H9 (cell line): ENCODE data around the gene ABCG1. TPM values are rescaled to one million over a fixed set of nuclear protein-coding genes. Genes with fewer than 3 reads are reported as not detected.

Source experiments
- DNase-seq: peaks from one replicate; pipeline ENCODE4 v3.0.0-alpha.2; 2017
- H2AFZ ChIP-seq: one replicate; pipeline ENCODE4 v1.6.1; 2013; ENCODE audit warnings: mild to moderate bottlenecking, low read length, control low read depth, moderate library complexity
- H2AK5ac ChIP-seq: 2 replicates; pipeline ENCODE4 v1.6.1; 2013; ENCODE audit warnings: low read length, control low read depth, mixed read lengths; ENCODE audit not compliant: insufficient read length
- H2BK120ac ChIP-seq: one replicate; pipeline ENCODE4 v1.6.1; 2013; ENCODE audit warnings: low read depth, mild to moderate bottlenecking, low read length, control low read depth, inconsistent platforms; ENCODE audit not compliant: poor library complexity, severe bottlenecking
- H2BK12ac ChIP-seq: 2 replicates; pipeline ENCODE4 v1.6.1; 2013; ENCODE audit warnings: low read length, control low read depth, mixed read lengths, low read depth; ENCODE audit not compliant: insufficient read length
- H2BK15ac ChIP-seq: 2 replicates; pipeline ENCODE4 v1.6.1; 2013; ENCODE audit warnings: low read depth, low read length, control low read depth
- H2BK20ac ChIP-seq: one replicate; pipeline ENCODE4 v1.6.1; 2013; ENCODE audit warnings: low read depth, mild to moderate bottlenecking, low read length, control low read depth, inconsistent platforms; ENCODE audit not compliant: poor library complexity, severe bottlenecking
- H2BK5ac ChIP-seq: 2 replicates; pipeline ENCODE4 v1.6.1; 2013; ENCODE audit warnings: low read length, control low read depth, mixed read lengths; ENCODE audit not compliant: insufficient read length
- H3K14ac ChIP-seq: 2 replicates; pipeline ENCODE4 v1.6.1; 2013; ENCODE audit warnings: low read length, control low read depth; ENCODE audit not compliant: insufficient read depth
- H3K18ac ChIP-seq: 2 replicates; pipeline ENCODE4 v1.6.1; 2013; ENCODE audit warnings: low read depth, mild to moderate bottlenecking, mixed read lengths, low read length, control low read depth; ENCODE audit not compliant: insufficient read length
- H3K23ac ChIP-seq: 2 replicates; pipeline ENCODE4 v1.6.1; 2013; ENCODE audit warnings: low read length, control low read depth, mixed read lengths, low read depth; ENCODE audit not compliant: insufficient read length
- H3K23me2 ChIP-seq: 2 replicates; pipeline ENCODE4 v1.6.1; 2013; ENCODE audit warnings: low read depth, mild to moderate bottlenecking, mixed read lengths, low read length, control low read depth; ENCODE audit not compliant: insufficient read length, poor library complexity, severe bottlenecking
- H3K27ac ChIP-seq: 2 replicates; pipeline ENCODE4 v1.5.1; 2013; ENCODE audit warnings: low read length, control low read depth, mixed read lengths, low read depth; ENCODE audit not compliant: insufficient read length
- H3K27me3 ChIP-seq: 2 replicates; pipeline ENCODE4 v1.6.1; 2013; ENCODE audit warnings: low read length, control low read depth, inconsistent platforms; ENCODE audit not compliant: insufficient read depth
- H3K4ac ChIP-seq: 2 replicates; pipeline ENCODE4 v1.6.1; 2013; ENCODE audit warnings: low read depth, mild to moderate bottlenecking, control low read depth, inconsistent platforms, low read length, moderate library complexity
- H3K4me1 ChIP-seq: 2 replicates; pipeline ENCODE4 v1.6.1; 2013; ENCODE audit warnings: low read length, control low read depth, inconsistent platforms; ENCODE audit not compliant: insufficient read depth
- H3K4me2 ChIP-seq: 2 replicates; pipeline ENCODE4 v1.6.1; 2013; ENCODE audit warnings: low read length, control low read depth, mixed read lengths; ENCODE audit not compliant: insufficient read length, insufficient read depth
- H3K56ac ChIP-seq: 2 replicates; pipeline ENCODE4 v1.6.1; 2013; ENCODE audit warnings: low read depth, mild to moderate bottlenecking, mixed read lengths, low read length, control low read depth; ENCODE audit not compliant: insufficient read length
- H3K79me1 ChIP-seq: 2 replicates; pipeline ENCODE4 v1.6.1; 2013; ENCODE audit warnings: low read depth, mild to moderate bottlenecking, moderate library complexity, low read length, control low read depth, inconsistent platforms; ENCODE audit not compliant: insufficient read depth, poor library complexity, severe bottlenecking
- H3K79me2 ChIP-seq: 2 replicates; pipeline ENCODE4 v1.6.1; 2013; ENCODE audit warnings: low read length, control low read depth, inconsistent platforms; ENCODE audit not compliant: insufficient read depth
- H3K9ac ChIP-seq: 2 replicates; pipeline ENCODE4 v1.6.1; 2013; ENCODE audit warnings: low read length, control low read depth, mixed read lengths; ENCODE audit not compliant: insufficient read length; ENCODE audit errors: extremely low read depth
- H3K9me3 ChIP-seq: one replicate; pipeline ENCODE4 v1.6.1; 2013; ENCODE audit warnings: low read depth, low read length, inconsistent platforms; ENCODE audit not compliant: control insufficient read depth
- H3T11ph ChIP-seq: one replicate; pipeline ENCODE4 v1.6.1; 2013; ENCODE audit warnings: mild to moderate bottlenecking, low read length, control low read depth, inconsistent platforms
- H4K20me1 ChIP-seq: one replicate; pipeline ENCODE4 v1.6.1; 2013; ENCODE audit not compliant: control insufficient read depth, insufficient read length, insufficient read depth
- H4K5ac ChIP-seq: 2 replicates; pipeline ENCODE4 v1.6.1; 2013; ENCODE audit warnings: low read depth, mild to moderate bottlenecking, mixed read lengths, low read length, control low read depth; ENCODE audit not compliant: insufficient read length
- H4K8ac ChIP-seq: replicated peaks from 2 replicates; pipeline ENCODE4 v1.6.1; 2013; ENCODE audit warnings: low read length, control low read depth, mixed read lengths, low read depth; ENCODE audit not compliant: insufficient read length
- H4K91ac ChIP-seq: 2 replicates; pipeline ENCODE4 v1.6.1; 2013; ENCODE audit warnings: low read depth, mild to moderate bottlenecking, moderate library complexity, mixed read lengths, low read length, control low read depth; ENCODE audit not compliant: insufficient read length
- H3K27ac Mint-ChIP-seq, 3 experiments: 2 replicates in 2 of 3; 3 replicates in 1 of 3; pipeline ENCODE4 v1.8.0; 2020 to 2021; ENCODE audit warnings: mixed read lengths in 3 of 3, mild to moderate bottlenecking in 1 of 3, moderate library complexity in 1 of 3
- H3K27me3 Mint-ChIP-seq: 2 replicates; pipeline ENCODE4 v1.8.0; 2021; ENCODE audit warnings: low read depth, mild to moderate bottlenecking, moderate library complexity, mixed read lengths
- H3K36me3 Mint-ChIP-seq, 3 experiments: 2 replicates in 2 of 3; 3 replicates in 1 of 3; pipeline ENCODE4 v1.8.0; 2020 to 2021; ENCODE audit warnings: low read depth in 3 of 3, mixed read lengths in 3 of 3; ENCODE audit not compliant: insufficient read depth in 1 of 3
- H3K4me1 Mint-ChIP-seq, 2 experiments: 2 replicates each; pipeline ENCODE4 v1.8.0; 2020; ENCODE audit warnings: mixed read lengths in 2 of 2
- H3K4me3 Mint-ChIP-seq, 2 experiments: 2 replicates in 1 of 2; 3 replicates in 1 of 2; pipeline ENCODE4 v1.8.0; 2020 to 2021; ENCODE audit warnings: mild to moderate bottlenecking in 2 of 2, mixed read lengths in 2 of 2, moderate library complexity in 1 of 2
- H3K9me3 Mint-ChIP-seq, 2 experiments: 2 replicates in 1 of 2; 3 replicates in 1 of 2; pipeline ENCODE4 v1.8.0; 2020; ENCODE audit warnings: mild to moderate bottlenecking in 2 of 2, mixed read lengths in 2 of 2, moderate library complexity in 1 of 2
- CTCF ChIP-seq: fragments of 200-600 bp; sonication (generic); conservative IDR thresholded peaks from 3 replicates; pipeline ENCODE4 v1.8.0; 2021; ENCODE audit warnings: antibody characterized with exemption, mild to moderate bottlenecking
- WGBS: extraction: QIAGEN DNeasy Blood & Tissue Kit; methylation state at CpG from one replicate; pipeline ENCODE4 v1.1.7; 2013; ENCODE audit warnings: missing lambda C conversion rate, low lambda C conversion rate, mixed read lengths; ENCODE audit not compliant: insufficient read length; ENCODE audit errors: extremely low coverage; 5-methylcytosine and 5-hydroxymethylcytosine counted together
- total RNA-seq: library from RNA; stranded (reverse); gene quantifications from 2 replicates; pipeline ENCODE4 v1.2.1, GENCODE V29; 2021

ABCG1 gene
- total RNA-seq, 1 experiment from 2014 or later: 0.83 TPM

GRCh38 chr21:42279888-42280287 is 60.9 kb downstream of the ABCG1 start:
- Mint-ChIP-seq H3K9me3 (no peaks in the 10 kb centered on the region), H3K4me1 (peaks cover 5 to 9% of the 10 kb centered on the region in 2 experiments; a peak in 3 of 4 replicates), H3K36me3 (no peaks in the 10 kb centered on the region), H3K27me3 (no peaks in the 10 kb centered on the region), H3K4me3 (no peak overlapping the region), H3K27ac (peak overlapping the region in 1 of 3 experiments; percentile 55; a peak in 1 of 7 replicates)
- Histone ChIP-seq H4K91ac (no peak overlapping the region), H3K9me3 (no peaks in the 10 kb centered on the region), H3K4me2 (no peak overlapping the region), H2BK15ac (no peak overlapping the region), H3K27me3 (no peaks in the 10 kb centered on the region; the same call in 1 of the 2 replicates), H2BK12ac (no peak overlapping the region), H4K20me1 (no peaks in the 10 kb centered on the region), H4K5ac (no peak overlapping the region), H3K18ac (no peak overlapping the region), H2BK120ac (no peak overlapping the region), H2AFZ (no peak overlapping the region), H2BK20ac (no peak overlapping the region), H4K8ac (no peak overlapping the region), H2BK5ac (no peak overlapping the region), H3K27ac (no peak overlapping the region), H3T11ph (no peak overlapping the region), H3K4ac (no peak overlapping the region), H3K79me2 (no peaks in the 10 kb centered on the region), H3K56ac (no peak overlapping the region), H3K4me1 (no peaks in the 10 kb centered on the region), H3K23me2 (no peaks in the 10 kb centered on the region), H3K23ac (no peak overlapping the region), H3K14ac (no peak overlapping the region), H3K79me1 (no peaks in the 10 kb centered on the region), H3K9ac (no peak overlapping the region), H2AK5ac (no peak overlapping the region)
- WGBS: no CpG with 5 or more reads among the region's 11 CpGs
- no peak for DNase-seq
- TF ChIP-seq CTCF: no peak
